ENCODE data around the gene SPTBN1.
A peak's percentile ranks its signal among the peaks of the same experiment; 100 is the strongest.

The SPTBN1 gene

DNA sequence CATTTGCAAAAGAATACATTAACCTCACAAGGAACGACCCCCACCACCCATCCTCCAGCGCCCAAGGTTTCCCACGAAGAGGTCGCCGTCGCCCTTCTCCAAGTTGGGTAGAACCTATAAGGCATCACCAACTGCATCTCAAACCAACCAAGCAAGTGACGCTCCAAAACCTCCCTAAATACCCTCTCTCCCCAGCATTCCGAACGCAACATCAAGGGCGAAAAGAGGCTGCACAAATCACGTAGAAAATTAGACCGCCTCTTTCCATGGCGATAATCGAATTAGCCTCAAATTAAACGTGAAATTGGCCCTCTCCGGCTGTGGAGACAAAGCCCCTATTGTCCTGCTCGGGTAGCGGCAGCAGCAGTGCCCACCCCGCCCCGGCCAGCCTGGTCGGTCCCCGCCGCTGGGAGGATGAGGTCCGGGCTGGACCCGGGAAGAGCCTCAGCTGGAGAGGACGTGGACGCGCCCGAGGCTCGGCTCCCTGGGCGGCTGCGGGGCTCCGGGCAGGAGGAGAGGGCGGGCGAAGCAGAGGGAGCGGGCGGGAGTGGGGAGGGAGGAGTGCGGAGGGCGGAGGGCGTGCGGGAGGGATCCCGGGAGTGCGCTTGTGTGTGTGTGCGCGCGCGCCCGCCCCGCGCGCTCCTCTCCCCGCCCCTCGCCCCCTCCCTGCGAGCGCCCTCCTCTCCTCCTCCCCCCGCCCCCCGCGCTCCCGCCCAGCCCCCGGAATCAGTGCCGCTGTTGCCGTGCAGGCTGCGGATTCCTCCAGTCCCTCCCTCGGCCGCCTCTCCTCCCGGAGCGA, at the start of gene SPTBN1:
TSS of gene SPTBN1 (plus strand) at position 765 of the 799 bp plus-strand sequence. CDS start 70,092 bp downstream, outside the sequence.
- no peak for DNase-seq

DNA sequence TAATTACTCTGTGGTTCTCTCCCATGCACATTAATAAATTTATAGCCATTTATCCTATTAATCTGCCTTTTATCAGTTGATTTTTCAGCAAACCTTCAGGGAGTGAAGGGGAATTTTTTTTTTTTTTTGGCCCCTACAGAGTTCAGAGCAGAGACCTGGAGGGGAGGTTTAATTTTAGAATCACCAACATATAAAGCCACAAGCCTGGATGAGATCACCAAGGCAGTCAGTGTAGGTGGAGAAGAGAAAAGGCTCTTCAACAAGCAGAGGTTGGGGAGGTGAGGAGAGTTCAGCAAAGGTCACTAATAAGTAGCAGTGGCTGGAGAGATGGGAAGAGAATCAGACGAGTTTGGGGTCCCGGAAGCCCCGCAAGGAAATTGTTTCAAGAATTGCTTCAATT, 48.4 kb upstream of the SPTBN1 start:
- no peak for DNase-seq

DNA sequence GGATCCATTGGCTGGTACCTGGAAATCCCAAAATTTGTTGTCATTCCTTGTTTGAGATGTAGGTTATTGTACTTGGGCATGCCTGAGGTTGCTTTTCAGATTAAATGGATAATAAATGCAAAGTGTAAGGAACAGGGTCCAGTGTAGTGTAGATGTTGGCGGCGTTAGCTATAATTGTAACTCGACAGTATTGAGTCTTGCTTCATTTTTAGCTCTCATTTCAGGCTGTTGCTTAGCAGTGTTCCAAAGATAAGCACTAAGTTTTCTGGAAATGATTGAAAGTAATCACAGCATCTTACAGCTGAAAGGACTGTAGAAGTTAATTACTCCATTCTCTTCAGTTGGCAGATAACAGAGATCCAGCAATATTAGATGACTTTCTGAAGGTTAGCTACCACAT, 47.8 kb upstream of the SPTBN1 start:
- no peak for DNase-seq

DNA sequence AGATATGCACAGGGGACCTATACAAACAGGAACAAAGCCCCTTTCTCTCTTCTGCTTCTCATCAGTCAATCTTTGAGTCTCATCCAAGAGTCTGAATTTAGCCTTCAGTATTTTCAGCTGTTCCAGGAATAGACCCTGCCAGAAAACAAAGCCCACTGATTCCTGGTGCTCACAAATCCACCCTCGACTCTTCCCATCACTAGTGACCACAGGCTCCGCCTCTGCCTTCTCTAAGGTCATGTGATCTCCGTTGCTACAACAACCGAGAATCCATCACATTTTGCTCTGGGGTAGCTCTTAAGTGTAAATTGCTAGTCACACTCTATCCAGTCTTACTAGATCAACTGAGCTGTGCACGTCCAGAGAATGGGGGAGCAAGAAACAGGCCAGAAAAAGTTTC, 46.4 kb upstream of the SPTBN1 start:
- DNase-seq, result no peak

DNA sequence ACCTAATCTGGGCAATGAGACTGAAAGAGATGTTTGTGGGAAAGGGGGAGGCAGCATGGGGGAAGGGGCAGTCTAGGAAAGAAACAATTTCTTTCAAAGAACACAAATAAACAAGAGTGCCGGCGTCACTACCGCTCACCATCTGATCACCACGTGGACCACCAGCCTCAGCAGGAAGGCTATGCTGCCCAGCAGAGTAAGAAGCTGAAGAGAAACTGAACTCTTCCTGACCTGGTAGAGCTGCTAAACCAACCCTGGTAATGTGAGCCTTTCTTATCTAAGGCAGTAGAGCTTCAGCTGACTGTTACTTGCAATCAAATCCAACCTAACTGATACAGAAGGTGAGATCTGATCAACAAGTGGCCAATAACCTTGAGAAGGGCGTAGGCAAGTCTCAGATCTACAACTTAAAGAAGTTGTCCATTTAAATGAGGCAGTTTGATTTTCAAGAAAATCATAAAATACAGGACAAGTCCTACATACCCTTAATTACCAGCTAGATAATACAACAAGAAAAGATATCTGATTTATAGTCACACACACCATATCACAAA, 44.2 kb upstream of the SPTBN1 start:
- no peak for DNase-seq

DNA sequence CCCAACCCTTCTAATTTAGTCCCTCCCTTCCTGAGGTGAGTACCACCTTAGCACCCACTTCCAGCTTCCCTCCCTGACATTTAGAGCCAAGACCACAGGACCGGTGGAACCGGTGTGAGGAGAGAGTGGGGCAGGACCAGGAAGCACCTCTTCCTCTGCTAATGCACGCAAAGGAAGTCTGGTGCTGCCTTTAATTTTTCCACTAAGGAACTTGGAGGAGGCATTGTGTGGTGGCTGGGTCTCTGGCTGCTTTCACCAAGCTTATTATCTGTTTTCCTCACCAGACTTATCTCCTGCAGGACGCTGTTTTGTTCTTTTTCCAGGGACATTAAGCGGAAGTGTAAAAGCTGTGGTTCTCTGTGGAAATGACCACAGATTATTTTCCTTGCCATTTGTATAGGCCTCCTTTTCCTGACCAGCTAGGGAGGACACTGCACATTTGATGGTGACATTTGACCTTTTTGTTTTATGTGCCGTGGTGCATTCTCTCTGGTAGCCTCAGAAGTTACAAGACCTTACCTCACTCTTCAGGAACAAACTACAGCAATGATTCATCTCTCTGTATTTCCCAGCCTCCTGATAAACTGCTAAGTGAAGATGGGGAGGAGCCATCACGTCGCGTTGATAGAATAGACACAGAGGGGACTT, 39.8 kb upstream of the SPTBN1 start:
- no peak for DNase-seq

DNA sequence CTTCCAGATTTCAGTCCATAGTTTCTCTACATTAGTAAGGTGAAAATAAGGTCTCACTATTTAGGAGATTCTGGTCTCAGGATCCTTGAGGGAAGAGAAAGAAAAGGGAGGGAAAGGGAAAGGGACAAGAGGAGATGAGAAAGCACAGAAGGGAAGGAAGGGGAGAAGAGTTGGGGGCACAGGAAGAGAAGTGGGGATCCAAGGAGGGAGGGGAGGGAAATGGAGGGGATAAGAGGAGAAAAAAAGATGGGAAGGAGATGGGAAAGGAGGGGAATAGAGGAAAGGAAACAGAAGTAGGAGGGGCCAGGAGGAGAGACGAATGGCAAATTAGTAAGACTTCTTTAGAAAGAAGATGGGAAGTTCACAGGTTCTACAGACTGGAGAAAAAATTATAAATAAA, 39.2 kb upstream of the SPTBN1 start:
- no peak for DNase-seq

DNA sequence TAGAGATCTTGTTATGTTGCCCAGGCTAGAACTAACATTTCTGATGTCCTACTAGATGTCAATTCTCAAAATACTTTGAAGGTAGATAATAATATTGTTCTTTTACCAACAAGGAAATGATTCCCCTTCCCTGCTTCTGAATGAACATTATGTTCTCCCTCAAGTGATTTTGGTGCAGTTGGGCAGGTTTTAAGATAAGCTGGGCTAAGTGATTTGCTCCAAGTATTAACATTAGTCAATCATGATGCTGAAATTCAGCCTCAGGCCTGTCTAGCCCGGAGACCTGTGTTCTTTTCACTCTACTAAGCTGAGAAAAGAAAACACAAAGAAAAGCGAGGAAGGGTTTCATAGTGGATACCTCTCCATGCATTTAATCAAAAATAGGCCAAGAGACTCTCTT, 38.5 kb upstream of the SPTBN1 start:
- DNase-seq, result no peak

DNA sequence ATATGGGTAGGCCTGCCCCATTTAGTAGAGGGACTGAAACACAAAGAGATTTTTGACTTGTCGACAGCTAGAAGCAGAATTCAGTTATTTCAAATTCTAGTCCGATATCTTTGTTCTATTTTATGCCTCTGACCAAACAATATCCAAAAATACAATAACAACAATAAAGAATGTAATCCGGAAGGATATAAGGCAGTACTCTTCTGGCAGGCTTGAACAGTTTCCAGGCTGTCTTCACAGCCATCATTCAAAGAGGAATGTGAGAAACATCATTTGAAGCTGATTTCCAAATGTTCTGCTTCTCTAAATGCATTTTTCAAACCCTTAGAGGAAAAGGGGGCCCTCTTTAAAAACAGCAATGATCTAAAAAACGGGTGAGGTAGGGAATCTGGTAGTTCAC, 36.7 kb upstream of the SPTBN1 start:
- DNase-seq, result no peak

DNA sequence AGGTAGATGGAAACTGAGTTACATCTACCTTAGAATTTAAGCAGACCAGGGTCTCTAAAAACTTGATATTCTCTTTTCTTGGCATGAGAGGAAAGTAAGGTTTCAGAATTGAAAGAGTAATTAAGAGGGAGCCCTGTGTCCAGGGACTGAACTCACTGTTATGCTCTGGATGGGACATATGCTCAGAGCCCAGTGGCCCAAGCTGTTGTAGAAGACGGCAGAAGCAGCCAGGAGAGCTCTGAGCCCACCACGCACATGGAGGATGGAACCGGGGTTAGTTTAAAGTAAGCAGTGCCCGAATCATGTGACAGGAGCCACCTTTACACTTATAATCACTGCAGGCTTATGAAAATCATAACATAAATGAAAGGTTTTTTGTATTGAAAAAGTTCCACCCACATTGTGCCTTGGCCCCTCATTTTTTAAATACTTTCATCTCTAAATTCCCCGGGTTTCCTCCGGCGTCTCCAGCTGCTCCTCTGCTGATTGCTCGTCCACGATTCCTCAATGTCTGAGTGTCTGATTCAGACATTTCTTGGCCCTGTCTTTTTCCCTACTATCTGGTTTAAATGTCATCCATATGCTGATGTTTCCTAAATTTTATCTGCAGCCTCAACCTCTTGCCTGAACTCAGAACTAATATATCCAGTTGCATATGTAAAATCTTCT, 36.1 kb upstream of the SPTBN1 start:
- no peak for DNase-seq

DNA sequence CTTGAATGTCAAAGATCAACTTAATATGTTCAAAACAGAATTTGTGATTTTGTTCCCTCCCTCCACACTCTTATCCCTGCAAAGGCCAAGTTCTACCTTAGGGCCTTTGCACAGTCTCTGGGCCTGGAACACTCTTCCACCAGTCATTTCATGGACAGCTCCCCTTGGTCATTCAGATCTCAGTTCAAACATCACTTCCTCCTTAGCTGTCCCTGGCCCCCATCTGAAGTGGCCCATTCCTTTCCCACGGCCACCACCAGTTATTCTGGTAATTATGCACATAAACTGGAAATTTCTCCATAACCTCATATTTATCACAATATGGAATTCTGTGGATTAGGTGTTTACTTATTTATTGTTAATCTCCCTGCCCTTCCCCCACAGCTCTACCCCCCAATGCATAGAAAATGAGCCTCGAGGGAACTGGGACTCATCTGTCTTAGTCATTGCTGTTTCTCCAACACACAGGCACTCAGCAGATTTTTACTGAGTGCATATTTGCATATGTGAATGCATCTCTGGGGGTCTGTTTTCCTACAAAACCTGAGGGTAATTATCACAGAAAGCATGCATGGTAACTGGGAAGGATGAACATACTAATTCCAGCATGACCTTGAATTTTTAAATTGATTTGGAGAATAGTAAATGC, 35.5 kb upstream of the SPTBN1 start:
- no peak for DNase-seq

DNA sequence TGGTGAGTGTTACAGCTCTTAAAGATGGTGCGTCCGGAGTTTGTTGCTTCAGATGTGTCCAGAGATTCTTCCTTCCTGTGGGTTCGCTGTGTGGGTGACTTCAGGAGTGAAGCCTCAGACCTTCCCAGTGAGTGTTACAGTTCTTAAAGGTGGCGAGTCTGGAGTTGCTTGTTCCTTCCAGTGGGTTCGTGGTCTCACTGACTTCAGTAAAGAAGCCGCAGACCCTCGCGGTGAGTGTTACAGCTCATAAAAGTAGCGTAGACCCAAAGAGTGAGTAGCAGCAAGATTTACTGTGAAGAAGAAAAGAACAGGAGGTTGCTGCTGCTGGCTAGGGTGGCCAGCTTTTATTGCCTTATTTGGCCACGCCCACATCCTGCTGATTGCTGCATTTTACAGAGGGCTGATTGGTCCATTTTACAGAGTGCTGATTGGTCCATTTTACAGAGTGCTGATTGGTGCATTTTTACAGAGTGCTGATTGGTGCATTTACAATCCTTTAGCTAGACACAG, 34.0 kb upstream of the SPTBN1 start:
- peak; percentile 15 for DNase-seq

DNA sequence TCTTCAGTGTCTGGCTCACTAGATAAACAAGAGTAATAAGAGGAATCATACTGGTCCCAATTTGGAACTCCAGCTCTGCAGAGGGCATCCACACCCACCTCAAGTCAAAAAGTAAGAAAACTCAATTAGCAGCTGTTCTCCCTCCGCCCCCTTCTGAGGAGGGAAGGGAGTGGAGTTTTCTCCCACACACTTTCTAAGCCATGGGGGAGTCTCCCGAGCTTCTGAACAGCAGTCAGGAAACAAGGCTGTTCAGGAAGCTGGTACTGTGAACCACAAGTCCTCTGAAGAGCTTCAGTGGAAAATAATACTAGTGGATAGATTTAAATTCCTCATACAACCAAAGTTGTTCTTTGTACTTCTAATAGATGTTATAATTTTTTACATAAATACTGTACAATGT, 32.9 kb upstream of the SPTBN1 start:
- DNase-seq, result no peak

DNA sequence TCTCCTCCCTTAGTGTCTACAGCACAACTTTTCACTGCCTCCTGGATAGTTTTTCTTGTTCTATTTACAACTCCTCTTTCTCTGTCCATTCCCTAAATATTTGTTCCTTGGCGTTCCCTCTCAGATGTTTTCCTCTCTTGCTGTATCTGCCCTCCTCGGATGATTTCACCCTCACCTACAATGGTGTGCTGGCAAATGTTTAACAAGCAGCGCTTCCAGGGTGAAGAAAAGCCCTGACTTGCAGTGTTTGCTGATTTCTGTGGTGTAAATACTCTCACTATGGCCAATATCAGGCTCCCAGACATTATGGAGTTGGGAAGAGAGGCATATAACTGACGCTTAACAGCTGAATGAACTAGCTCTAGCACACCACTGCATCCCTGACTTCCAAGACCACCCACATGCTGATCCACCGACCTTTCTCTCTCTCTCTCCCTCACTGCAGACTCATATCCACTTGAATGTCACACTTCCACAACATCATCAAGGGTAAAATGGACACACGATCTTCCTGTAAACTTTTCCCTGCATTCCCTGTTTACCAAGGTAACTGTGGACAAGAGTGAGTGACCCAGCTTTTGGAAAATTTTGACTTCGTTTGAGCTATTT, 31.5 kb upstream of the SPTBN1 start:
- no peak for DNase-seq

DNA sequence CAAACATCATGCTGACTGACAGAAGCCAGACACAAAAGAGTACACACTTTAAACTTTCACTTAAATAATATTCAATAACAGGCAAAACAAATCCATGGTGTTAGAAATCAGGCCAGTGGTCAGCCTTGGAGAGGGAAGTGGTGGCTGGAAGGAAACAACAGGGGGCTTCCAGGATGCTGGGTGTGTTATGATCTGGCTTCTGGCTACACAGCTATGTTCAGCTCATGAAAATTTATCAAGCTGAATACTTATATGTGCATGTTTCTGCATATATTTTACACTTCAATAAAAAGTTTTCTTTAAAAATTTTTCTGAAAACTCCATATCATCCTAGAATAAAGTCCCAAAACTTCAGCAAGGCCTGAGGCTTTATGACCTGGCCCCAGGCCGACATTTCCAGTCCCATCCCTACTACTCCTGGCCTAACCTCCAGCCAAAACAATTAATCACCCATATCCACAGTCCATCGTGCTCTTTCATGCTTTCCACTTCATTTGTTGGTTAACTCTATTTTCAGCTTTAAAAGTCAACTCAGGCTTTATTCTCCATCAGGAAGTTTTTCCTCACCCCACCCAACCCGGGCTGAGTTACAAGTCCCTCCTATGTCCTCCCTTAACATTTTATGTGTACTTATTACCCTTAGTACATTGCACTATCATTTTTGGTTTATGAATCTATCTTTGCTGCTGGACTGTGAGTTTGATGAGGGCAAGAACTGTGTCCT, 27.9 kb upstream of the SPTBN1 start:
- no peak for DNase-seq

DNA sequence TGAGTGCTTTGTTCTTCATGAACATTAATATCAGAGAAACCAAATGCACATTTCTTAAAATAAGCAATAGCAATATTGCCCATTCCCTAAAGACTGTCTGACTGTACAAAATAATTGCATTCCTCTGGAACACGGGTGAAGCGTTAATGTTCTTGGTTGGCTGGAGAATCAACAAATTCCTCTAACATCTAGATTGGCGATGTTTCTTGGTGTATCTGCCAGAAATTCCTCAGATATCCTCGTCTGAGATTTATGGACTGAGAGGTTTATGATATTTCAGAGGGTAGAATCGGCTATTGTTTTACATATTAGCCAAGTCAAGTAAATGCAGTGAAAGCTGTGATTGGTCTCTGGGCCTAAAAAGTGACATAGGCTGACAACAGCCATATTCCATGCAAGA, 27.1 kb upstream of the SPTBN1 start:
- no peak for DNase-seq

DNA sequence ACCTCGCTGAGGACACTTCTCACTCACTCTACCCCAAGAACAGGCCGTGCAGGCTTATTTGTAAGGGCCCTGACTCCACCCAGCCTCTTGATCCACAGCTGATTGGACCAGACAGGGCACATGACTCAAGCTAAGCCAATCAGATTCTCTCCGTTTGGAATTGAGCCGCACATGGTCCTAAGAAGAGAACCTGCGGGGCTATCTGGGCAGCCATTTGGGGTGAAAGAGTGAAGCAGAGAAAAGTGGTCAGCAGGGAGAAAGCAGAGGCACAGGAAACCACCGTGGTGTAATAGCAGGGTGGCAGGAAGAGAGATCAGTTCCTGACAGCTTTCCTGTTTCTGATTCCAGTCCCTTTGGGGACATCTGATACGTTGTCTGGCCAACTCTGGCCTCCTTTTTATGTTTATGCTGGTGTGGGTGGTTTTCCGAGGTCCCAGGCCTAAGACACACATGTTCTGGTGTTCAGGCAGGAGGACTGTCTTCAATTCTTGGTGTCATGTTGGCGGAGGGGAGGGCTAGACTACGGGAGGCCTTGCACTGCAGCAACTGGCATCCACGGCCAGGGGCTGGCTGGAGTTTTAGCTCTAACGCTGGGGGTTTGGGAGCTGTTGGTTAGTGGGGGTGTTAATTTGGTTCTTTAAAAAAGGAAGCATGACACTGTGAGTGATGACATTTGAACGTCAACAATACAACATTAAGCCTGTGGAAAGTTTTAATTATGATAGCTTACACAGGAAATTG, 26.1 kb upstream of the SPTBN1 start:
- DNase-seq, result no peak

DNA sequence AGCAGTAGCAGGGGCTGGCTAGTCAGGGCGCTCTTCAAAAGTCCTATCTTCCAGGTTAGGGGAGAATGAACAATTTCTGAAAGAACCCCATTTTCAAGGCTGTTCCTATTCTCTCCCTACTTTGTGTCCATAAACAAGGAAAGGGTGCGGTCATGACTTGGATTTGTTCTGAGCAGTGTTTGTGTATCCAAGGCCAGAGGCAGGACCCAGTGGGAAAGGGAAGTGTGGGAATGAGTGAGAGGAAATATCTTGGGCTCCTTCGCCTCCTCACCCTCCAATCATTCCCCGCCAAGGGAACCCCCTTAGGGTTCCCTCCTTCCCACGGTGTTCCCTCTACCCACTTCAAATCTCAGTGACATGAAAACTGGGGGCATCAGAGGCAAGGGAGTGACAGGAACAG, 25.5 kb upstream of the SPTBN1 start:
- no peak for DNase-seq

DNA sequence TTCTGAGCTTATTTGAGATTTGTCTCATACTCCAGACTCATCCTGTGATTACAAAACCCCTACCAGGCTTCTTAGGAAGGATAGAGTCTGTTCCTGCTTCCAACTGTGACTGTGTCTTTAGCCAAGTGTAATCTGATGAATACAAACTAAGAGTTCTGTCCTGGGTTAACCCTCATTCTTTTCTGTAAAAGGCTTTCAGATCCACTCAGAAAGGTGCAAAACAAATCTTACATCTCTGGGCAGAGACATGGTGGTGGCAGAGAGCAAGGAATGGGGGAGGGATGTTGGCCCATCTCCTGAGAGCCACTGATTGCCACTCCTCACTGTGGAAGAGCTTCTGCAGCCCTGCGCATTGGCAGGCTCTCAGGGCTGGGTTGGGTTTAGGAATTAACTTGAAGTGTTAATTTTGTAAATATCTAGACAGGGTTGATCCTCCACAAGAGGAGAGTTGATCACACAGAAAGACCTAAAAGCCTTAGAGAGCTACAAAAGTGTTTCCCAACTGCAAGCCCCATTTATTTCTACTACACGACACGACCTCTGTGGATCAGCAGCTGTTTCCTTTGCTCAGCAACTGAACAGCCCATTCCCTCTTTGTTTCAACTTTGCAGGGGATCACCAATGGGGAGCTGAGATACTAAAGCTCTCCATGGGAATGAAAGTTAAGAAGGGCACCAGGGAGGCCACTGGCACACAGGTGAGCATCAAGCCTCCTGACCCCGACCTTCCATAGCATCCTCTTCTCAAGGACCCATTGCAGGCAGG, 23.7 kb upstream of the SPTBN1 start:
- DNase-seq, result no peak

DNA sequence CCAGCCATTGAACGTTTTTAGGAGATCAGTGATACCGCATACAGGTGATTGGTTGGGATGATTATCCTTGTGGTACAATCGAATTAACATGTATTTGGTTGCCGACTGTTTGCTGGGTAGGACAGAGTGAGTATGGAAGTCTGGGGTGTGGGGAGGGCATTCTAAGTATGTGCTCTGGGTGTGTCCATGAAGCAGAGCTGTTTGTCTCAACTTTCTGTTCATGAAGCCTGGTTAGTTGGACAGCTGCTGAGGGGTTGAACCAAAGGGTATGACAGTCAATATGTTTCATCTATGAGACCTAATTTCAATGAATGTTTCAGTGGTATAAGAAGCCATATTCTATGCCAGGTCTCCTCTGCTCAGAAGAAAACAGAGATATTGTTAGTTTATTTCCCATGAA, 21.9 kb upstream of the SPTBN1 start:
- no peak for DNase-seq

Measured in stimulated activated naive CD4-positive, alpha-beta T cell treated with Interleukin-2 at 50 U/mL for 16 hours (primary cell).